EL (cell line): Measurements from ENCODE around the gene COL17A1.

Experiments used
- DNase-seq: peaks from one replicate; pipeline ENCODE4 v3.0.0-alpha.2; 2016

COL17A1 gene

DNA sequence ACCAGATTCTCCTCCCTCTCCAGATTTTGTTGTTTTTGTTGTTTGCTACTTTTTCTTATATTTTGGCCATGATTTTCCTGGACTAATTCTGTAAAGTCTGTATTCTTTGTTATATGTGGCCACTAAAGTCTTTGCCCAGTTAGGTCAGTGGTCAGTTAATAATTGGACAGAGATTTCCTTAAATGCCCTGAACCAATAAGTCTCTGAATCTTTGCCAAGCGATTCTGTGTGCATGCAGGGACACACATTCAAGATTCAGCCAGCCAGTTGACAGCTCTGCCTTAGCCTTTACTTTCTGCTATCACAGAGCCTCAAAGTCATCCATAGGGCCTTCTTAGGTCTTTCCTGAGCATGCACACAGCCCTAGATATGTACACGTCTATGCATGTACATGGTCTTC is 11.0 kb upstream of the COL17A1 start:
- no peak for DNase-seq

DNA sequence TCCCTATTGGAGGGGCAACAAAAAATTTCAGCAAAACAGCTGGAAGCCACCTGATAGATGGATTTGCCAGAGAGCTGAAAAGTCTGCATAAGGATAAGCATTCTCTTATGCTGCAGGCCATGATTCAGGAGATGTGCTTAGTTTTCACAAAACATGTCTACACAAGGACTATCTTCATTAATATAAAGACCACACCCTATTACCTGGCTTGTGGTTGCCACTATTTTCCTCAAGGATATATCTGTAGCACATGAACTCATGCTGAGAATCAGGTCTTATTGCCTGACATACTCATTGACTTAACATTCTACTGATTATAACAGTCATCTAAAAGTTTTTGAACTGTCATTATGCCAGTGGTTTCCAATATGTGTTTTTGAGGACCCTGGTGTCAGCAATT is 7.1 kb upstream of the COL17A1 start:
- DNase-seq = no peak

DNA sequence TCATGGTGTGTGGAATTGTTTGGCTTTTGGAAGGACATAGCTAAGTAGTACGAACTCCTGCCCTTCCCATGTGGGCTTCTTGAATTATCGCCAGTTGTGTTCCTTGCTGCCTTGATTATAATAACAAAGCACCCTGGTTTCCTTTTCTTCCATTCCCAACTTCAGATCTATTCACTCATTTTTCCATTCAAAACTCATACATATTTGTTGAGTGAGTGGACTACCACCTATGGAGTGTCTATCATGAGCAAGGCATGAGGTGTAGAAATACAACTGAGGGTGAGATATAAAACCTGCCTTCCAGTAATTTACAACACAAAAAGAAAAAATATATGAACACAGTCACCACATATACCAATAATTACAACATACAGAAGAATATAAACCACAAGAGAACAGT is 4.9 kb upstream of the COL17A1 start:
- DNase-seq = no peak

DNA sequence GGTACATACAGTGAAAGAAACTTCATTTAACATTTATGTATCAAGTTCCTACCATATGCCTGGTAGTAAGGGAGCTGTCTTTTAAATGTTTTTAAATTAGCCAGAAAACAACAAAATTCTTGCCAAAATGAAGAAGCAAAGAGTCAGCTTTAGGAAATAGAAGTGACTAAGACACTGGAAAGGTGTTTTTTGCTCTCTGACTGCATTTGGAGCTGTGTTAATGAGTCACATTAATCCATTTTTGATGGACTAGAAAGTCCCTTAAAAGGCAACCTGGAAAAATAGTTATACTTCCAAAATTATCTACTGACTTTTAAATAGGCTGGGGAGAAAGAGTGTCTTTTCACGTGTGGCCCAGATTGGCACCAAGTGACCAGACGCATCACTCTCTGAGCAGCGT is 3.9 kb upstream of the COL17A1 start:
- DNase-seq = no peak

DNA sequence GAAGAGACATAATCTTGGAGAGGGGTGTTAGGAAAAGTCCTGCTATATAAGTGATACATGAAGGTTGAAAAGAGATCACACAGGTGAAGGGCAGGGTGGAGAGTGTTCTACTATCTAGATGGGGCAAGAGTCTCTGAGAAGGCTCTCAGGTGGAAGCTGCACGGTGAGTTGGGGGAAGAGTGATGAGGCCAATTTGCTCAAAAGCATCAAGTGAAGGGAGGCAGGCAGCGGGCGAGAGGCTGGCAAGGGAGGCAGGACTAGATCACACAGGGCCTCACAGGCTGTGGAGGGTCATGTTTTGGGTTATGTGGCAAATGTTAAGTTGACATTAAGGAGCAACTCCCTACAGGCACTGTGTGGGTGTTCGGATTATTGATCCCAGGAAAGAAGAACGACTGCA is 2.6 kb upstream of the COL17A1 start:
- no peak for DNase-seq

DNA sequence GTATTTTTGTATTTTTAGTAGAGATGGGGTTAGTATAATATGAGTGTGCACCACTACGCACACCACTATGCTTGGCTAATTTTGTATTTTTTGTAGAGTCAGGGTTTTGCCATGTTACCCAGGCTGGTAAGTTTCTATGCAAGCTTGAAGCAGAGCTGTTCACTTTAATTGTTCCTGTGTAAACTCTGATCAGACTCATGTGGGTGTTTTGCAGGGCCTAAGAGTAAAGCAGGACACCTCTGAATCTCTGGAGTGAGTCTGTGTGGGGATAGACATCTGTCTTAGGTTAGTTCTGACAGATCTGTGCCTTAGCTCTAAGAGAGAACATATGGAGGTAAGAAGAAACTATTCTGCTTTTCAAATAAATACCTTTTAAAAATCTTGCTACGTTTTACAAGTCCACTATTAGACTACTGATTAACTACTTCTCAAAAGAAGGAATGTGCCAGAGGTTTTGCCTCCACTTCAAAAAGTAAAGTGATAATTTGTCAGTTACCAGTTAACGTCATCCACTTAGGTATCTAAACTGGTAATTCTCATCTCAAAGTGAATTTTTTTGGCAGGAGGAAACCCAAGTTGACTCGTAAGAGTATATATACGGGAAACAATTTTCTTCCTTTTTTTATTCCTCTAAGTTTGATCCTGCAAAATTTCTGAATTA is 1.1 kb downstream of the COL17A1 start:
- DNase-seq = no peak

DNA sequence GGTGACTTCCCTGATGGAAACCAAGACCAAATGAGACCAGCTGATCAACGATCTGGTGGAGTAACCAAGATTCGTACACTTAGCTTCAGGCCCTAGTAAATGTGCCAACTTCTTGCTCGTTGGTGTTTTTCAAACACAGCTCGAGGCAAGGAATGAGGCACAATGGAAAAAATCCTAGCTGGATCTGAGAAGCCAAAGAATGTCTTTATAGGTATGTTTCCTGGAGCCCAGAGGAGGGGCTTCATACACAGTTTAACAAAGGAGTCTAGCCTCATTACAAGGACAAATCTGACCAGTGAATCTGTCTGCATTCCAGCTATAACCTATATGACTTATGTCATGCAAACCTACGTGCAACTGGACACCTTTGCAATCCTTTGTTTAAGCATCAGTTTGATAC is 3.7 kb downstream of the COL17A1 start:
- DNase-seq = no peak

DNA sequence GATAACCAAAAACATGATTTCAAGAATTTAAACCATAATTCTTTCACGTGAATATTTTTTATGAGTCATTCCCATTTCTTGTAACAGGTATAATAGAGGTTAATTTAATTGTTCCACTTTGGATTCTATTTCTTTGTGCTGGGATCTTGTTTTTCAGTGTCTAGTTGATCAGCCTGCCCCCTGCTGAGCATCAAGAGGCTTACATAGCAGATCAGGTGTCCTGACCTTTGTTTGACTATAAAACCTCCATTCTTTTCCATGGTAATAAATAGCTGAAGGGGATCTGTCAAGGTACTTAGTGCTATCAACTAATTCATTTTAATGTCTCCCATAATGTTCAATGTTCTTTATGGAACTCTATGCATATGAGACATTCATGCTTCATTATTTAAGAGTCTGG is 4.9 kb downstream of the COL17A1 start:
- peak; percentile 18 for DNase-seq

DNA sequence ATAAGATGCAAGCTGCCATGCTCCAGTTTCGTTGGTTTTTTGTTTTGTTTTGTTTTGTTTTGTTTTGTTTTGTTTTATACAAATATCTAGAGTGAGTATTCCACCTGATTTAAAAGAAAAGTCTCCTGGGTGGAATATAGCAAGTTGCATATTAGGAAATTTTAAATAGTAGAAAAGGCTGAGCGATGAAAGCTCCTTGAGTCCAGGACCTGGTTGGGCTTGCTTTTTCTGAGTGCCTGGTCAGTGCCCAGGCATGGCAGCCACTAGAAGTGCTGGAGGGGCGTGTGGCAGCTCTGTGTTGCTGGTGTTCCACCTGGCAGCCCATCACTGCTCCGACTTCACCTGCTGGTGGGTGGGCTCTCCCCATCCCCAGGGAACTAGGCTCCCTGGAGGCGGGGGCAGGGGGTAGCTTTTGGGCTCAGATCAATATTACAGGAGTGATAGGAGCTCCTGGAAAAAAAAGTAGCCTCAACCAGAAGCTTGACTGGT is 8.0 kb downstream of the COL17A1 start:
- no peak for DNase-seq

DNA sequence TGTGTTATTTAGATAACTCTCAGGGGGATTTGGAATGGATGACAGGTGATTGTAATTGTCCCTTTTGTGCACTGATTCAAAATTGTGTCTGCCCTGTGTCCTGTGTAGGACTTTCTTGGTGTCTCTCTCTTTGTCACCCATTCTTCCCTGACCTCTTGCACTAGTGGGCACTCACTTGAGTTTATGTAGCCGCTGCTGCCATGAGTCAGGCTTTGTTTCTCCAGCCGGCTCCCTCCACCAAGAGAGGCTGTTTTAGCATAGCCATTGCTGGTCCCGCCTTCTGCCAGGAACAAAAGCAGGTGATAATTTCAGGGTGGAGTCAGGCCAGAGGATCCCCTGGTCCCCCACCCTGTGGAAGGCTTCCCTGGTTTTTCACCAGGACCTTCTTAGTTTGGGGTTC is 8.4 kb downstream of the COL17A1 start:
- no peak for DNase-seq

DNA sequence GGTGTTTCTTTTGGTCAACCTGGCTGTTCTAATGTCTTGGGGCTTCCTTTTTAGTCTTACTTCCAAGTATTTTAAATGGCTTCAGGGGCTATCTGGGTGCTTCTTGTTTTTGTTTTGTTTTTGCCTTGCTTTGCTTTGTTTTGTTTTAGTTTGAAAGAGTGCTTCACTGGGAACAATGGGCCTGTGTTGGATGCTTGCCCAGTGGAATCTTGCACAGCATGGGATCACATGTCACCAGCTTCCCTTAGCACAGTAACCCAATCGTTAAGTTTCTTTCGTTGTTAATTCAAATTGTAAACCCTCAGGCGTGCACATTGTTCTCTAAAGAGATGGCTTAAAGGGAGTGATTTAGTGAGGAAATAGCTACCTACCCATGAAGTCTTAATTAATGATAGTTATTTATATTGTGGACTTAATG is 8.9 kb downstream of the COL17A1 start:
- peak; percentile 8 for DNase-seq

DNA sequence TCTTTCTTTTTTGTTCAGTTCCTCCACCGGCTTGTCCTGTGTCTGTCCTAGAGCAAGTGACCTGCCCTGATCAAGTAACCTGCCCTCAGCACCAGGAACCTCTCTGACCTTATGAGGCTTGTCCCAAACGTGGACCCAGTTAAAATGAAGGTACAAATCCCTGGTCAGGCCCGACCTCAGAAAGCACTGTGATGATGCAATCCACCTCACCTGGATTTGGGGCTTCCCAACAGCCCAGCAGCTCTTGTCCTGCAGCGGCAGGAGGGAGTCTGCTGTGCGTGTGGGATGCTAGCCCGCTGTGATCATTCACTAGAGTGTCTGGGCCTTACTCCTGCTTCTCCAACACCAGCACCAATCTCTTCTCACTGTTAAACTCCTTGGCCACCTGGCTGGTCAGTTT is 11.2 kb downstream of the COL17A1 start:
- no peak for DNase-seq

DNA sequence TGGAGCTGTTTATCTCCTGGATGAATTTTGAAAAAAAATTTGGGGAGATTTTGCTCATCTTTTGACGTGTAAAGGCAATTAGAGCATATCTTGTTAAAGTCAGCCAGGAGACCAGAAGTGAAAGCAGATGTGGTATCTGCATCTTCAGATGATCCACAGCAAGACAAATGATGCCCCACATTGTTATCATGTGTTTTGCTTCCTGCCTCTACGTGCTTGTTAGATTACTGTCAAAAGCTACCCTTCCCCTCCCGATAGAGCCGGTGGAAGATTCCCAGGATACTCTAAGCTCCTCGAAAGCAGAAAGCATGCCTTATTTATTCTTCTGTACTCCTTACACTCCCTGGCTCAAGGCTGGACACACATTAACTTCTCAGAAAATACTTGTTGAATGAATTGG is 12.9 kb downstream of the COL17A1 start:
- no peak for DNase-seq

DNA sequence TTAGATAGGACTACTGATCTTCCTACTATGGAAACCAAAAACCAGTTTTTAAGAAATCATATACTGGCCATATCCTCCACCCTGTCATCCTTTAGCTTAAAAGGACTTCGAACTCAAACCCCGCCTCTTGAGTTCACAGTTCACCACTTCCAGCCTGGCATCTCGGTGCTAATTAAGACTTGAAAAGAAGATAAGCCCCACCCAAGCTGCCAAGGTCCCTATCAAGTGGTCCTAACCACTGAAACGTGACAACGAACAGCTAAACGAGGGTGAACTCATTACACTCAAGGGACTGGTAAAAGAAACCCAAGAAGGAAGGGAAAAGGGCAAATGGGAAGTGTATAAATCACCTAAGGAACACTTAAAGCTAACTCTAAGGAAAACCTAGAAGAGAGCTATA is 16.1 kb downstream of the COL17A1 start:
- DNase-seq = no peak

DNA sequence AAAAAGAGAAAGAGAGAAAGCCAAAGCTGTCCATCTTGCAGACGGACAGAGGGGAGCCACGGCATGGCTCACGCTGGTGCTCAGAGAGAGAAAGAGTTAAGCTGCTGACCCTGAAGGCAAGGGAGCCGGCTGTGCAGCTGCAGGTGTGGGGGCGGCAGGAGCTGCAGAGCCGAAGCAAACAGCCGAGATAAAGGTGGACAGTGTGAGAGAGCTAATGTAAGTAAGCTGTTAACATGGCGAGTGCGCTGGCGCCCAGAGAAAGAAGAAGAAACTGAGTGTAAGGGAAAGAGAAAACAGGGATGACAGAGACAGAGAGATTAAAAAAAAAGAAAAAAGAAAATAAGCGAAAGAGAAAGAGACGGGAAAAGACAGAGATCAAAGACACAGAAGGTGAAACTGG is 18.2 kb downstream of the COL17A1 start:
- DNase-seq = no peak

DNA sequence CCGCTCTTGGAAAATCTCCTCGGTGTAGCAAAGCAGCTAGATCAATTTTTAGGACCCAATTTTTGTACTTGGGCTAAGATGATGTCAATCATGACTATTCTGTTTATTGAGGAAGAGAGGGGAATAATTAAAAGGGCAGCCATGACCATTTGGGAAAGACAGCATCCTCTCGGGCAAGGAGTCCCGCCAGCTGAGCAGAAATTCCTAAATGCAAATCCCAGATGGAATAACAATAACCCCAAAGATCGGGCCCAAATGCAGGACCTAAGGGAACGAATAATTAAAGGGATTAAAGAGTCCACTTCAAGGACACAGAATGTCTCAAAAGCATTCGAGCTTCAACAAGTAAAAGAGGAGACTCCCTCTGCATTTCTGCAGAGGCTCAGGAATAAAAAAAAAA is 18.7 kb downstream of the COL17A1 start:
- DNase-seq = no peak

DNA sequence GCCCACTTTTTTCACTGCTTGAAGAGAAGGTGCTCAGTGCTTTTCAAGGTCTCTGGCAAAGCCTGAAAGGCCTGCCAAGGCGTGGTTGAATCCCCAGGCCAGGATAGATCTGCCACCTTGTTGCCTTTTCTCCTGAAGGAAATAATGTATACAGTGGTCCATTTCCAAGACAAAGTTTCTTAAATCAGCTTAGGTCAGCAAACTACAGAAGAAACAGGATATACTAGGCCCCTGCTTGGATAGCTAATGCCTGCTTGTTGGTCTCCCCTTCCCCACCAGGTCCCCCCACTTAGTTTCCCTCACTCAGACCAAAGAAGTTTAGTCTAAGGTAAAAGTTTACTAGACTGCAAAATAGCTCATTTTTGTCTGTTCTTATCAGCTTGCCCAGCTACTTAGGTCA is 19.9 kb downstream of the COL17A1 start:
- DNase-seq = no peak

DNA sequence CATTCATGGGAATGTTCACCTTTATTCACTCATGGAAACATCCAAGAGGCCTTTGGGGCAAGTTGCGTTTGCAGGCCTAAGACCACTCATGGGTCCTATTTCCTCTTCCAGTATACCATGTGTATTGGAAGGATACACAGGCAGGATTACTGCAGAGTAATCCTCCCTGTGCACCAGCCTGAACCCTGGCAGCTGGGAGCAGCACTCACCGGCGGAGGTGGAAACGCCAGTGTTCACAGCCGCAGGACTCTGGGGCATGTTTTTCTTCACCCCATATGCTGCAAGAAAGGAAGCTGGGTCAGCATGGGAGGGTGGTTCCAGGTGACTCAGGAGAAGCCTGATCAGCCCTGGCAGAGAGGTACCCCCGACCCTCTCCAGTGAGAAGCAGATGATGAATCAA is 24.5 kb downstream of the COL17A1 start:
- no peak for DNase-seq

DNA sequence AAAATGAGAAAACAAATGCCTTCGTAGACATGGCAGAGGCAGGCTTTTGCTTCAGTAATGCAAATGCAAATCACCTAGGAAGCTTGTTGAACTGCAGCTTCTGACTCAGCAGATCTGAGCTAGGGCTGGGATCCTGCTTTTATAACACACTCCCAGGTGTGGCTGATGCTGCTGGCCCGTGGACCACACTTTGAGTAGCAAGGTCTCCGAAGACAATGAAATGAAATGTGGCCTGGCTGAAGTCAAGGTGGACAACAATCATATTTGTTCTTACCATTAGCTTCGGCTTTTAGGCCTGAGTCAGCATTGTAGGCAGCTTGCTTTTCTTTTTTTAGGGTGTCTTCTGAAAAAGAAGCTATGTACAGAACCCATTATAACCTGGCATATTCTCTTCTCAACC is 26.3 kb downstream of the COL17A1 start:
- no peak for DNase-seq

DNA sequence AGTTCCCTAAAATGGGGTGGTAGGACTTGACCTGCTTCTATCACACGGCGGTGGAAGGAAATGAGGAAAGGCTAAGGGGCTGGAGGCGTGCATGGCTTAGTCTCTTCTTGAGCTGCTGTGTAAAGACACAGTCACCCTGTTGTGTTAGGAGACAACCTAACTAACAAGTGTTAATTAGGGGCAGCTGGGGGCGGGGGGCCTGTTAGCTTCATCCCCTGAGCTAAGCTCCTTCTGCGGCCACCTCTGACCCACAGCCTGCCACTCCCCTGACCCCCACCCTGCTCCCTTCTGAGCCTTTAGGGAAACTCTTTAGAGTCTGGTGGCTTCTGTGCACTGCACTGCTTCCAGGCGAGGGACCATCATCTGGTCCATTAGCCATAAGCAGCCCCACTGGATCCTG is 28.0 kb downstream of the COL17A1 start:
- DNase-seq = no peak

DNA sequence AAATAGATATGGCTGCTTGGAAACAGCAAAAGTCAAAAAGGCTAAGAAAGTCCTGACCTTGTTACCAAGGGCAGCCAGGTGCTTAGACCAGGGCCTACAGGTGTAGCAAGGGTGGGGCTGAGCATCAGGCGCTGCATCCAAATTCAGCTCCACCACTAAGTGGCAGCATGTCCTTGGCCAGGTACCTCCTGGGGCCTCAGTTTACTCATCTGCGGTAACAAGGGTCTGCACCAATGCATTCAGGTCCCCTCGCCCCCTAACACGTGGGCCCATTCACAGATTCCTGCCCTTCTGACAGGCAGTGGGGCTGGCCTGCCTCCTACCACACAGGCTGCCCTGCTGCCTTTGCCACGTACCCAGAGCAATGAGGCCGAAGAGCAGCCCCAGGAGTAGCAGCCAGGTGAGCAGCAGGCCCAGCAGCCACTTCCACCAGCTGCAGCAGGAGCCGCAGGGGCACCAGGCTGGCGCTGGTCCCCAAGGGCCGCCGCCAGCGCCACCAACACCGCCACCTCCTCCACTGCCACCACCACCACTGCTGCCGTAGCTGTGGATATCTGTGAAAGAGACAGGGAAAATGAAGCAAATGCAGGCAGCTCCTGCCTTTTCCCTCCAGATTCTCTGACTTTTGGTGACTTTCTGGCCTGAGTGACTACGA is 28.9 kb downstream of the COL17A1 start:
- no peak for DNase-seq

DNA sequence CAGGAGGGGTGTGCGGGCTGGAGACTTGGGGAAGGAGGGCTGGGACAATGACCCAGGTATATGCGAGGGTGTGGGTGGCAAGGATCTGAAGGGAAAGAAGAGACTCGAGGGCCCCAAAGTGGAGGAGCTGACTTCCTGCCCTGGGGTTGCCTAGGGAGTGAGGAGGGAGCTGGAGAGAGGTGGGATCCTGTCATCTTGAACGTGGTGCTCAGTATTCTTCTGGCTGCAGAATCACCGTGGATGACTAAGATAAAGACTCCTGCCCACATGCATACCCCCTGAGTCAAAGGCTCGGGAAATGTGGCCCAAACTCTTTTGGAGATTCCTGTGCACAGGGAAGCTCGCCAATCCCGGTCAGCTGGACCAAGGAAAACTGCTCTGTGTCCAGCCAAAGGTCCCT is 31.2 kb downstream of the COL17A1 start:
- DNase-seq = peak; percentile 90

DNA sequence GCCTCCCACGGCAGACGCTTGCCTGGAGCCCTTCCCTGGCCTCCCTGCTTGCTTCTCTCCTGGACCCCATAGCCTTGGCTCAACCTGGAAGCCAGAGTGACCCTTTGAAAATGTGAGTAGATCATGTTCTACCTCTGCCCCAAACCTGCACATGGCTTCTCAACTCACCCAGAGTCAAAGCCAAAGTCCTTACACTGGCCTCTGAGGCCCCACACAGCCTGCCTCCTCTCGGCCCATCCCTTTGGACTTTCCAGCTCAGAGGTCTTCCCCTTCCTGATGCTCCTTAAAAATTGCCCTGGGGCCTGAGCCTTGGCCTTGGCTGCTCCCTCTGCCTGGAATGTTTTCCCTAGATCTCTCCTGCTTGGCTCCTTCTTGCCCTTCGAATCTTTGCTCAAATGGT is 32.5 kb downstream of the COL17A1 start:
- no peak for DNase-seq

DNA sequence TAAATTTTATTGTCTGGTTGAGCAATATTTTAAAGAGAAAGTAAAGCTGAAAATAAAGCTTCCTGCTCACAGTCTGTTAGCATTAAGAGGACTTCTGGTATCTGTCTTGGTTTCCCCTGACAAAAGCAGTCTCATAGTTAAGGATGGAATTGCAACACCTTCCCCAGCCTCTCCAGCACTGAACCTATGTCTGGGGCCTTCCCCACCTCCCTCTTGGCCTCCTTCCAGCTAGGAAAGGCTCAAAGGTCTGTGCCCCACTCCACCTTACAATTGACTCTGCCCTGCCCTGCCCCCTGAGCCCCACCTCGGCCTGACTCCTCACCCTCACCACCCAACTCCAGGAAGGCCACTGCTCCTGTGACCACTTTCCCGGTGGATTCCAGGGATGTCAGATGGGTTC is 33.2 kb downstream of the COL17A1 start:
- DNase-seq = no peak
